ENCODE results near the gene MYD88.

DNA sequence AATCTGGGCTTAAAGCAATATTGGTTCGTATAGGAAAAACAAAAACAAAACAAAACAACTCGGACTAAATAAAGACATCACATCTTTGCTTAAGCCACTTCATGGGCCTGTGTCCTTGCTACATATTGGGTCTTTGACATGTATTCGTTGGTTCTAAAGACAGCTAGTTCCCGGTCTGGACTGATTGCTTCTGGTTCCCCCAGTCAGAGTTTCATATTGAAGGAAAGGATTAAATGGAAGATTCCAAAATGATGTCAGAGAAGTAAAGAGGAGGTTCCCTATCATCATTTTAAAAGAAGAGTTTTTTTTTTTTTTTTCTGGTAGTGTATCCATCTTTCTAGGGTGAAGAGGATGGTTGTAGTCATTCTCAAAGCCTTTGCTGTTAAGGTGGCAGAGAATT is 29.1 kb downstream of the MYD88 start:
- no peak for TF ChIP-seq CTCF (IDR thresholded peaks at IDR 0.05)
- TF ChIP-seq POLR2A (IDR thresholded peaks at IDR 0.05), result no peak
